ENCODE results near the gene DPP6. TPM values are rescaled to one million over a fixed set of nuclear protein-coding genes. Genes with fewer than 3 reads are reported as not detected.
"Not testable (repeated sequence)": the region's sequence is repeated elsewhere in the genome, so short reads cannot be mapped to it uniquely, and the experiment has no call there.

The DPP6 gene
- total and polyA plus RNA-seq, 2 donors (not counting 1 experiment from before 2014, with no cell fraction given), result not detected

- Histone ChIP-seq H3K27me3 (replicated peaks in 1 of 4; ENCODE audit: control extremely low read depth in 1 of 4, control insufficient read depth in 3 of 4, insufficient read depth in 4 of 4, low read length in 3 of 4) (no peaks in the 10 kb centered on the region), H3K4me2 (replicated peaks; ENCODE audit: low read depth, low read length, poor library complexity, severe bottlenecking) (no peak overlapping the region), H3K36me3 (replicated peaks in 1 of 2; ENCODE audit: control extremely low read depth in 1 of 2, control insufficient read depth in 1 of 2, extremely low read depth in 1 of 2, insufficient read depth in 2 of 2, low read length in 1 of 2) (no peaks in the 10 kb centered on the region), H3K9me3 (ENCODE audit: control extremely low read depth in 1 of 3, control insufficient read depth in 2 of 3, insufficient read depth in 1 of 3, low read length in 2 of 3) (peaks cover 0 to 18% (median 0%) of the 10 kb centered on the region in 3 donors), H3K79me2 (ENCODE audit: control insufficient read depth, insufficient read depth, low read length) (no peaks in the 10 kb centered on the region), H4K20me1 (ENCODE audit: control insufficient read depth, insufficient read depth, low read length, poor library complexity, severe bottlenecking) (no peaks in the 10 kb centered on the region), H3K9ac (ENCODE audit: low read length) (no peak overlapping the region), H3K4me1 (ENCODE audit: control insufficient read depth in 2 of 2, insufficient read depth in 2 of 2, low read length in 2 of 2) (no peaks in the 10 kb centered on the region), H3K27ac (ENCODE audit: low read length in 2 of 2) (no peak overlapping the region), H2AFZ (ENCODE audit: insufficient read depth, low read depth, low read length, poor library complexity, severe bottlenecking) (no peak overlapping the region), H3K4me3 (ENCODE audit: control extremely low read depth in 1 of 5, extremely low read depth in 1 of 5, insufficient read depth in 1 of 5, low read depth in 2 of 5, low read length in 4 of 5) (no peak overlapping the region)
- TF ChIP-seq CTCF (IDR thresholded peaks at IDR 0.05) (no peak), EZH2 (IDR thresholded peaks at IDR 0.05; ENCODE audit: borderline replicate concordance, insufficient read depth, low read depth, low read length, poor library complexity, severe bottlenecking) (no peak)
- CTCF ChIA-PET, result no interaction called here
- no peaks in the 10 kb centered on the region for H3K4me1 Mint-ChIP-seq
- 90% methylated on average over 9 of the region's 10 CpGs for WGBS (ENCODE audit: insufficient coverage)
- intact Hi-C loops (cut with micrococcal nuclease), result no loop called here
- H3K9me3 Mint-ChIP-seq (ENCODE audit: insufficient read depth), result peaks cover 4% of the 10 kb centered on the region
- POLR2A ChIA-PET, result no interaction called here
- ATAC-seq (ENCODE audit: low read depth) (no peak), DNase-seq (no peak)
- no peak overlapping the region for H3K27ac Mint-ChIP-seq
- no peaks in the 10 kb centered on the region for H3K27me3 Mint-ChIP-seq
- H3K4me3 Mint-ChIP-seq, result no peak overlapping the region
These were observed 623.4 kb downstream of the DPP6 start for GRCh38 chr7:154675560-154675959.

- H3K27ac Mint-ChIP-seq; H2AFZ ChIP-seq (ENCODE audit: insufficient read depth, low read depth, low read length, poor library complexity, severe bottlenecking); H3K4me3 ChIP-seq (ENCODE audit: control extremely low read depth in 1 of 5, extremely low read depth in 1 of 5, insufficient read depth in 1 of 5, low read depth in 2 of 5, low read length in 4 of 5); DNase-seq; H3K36me3 ChIP-seq (replicated peaks in 1 of 2; ENCODE audit: control extremely low read depth in 1 of 2, control insufficient read depth in 1 of 2, extremely low read depth in 1 of 2, insufficient read depth in 2 of 2, low read length in 1 of 2); H3K9ac ChIP-seq (ENCODE audit: low read length); intact Hi-C loops (cut with micrococcal nuclease); H3K4me2 ChIP-seq (replicated peaks; ENCODE audit: low read depth, low read length, poor library complexity, severe bottlenecking); H3K4me1 ChIP-seq (ENCODE audit: control insufficient read depth in 2 of 2, insufficient read depth in 2 of 2, low read length in 2 of 2); H3K27ac ChIP-seq (ENCODE audit: low read length in 2 of 2); H4K20me1 ChIP-seq (ENCODE audit: control insufficient read depth, insufficient read depth, low read length, poor library complexity, severe bottlenecking); H3K27me3 ChIP-seq (replicated peaks in 1 of 4; ENCODE audit: control extremely low read depth in 1 of 4, control insufficient read depth in 3 of 4, insufficient read depth in 4 of 4, low read length in 3 of 4); H3K9me3 Mint-ChIP-seq (ENCODE audit: insufficient read depth); POLR2A ChIA-PET; CTCF ChIA-PET; H3K4me3 Mint-ChIP-seq; H3K27me3 Mint-ChIP-seq; ATAC-seq (ENCODE audit: low read depth); H3K79me2 ChIP-seq (ENCODE audit: control insufficient read depth, insufficient read depth, low read length); H3K4me1 Mint-ChIP-seq: not testable (repeated sequence)
- WGBS (ENCODE audit: insufficient coverage), result 94% methylated on average over 10 of the region's 11 CpGs
- H3K9me3 ChIP-seq (ENCODE audit: control extremely low read depth in 1 of 3, control insufficient read depth in 2 of 3, insufficient read depth in 1 of 3, low read length in 2 of 3), result peaks cover 0 to 18% (median 0%) of the 10 kb centered on the region in 3 donors
These were observed 623.8 kb downstream of the DPP6 start for GRCh38 chr7:154676033-154676421.

Data from B cell (primary cell).